ENCODE measurements around the gene RNF145. TPM values are rescaled to one million over a fixed set of nuclear protein-coding genes. Genes with fewer than 3 reads are reported as not detected.

RNF145 gene
- total and polyA plus RNA-seq, 2 donors = 47.6 to 64.6 TPM

- H3K4me1 ChIP-seq (ENCODE audit: insufficient read depth) = no peaks in the 10 kb centered on the region
- no peak overlapping the region for H3K27ac ChIP-seq (ENCODE audit: low read depth)
- WGBS = 96% methylated on average over 5 of the region's 5 CpGs
- H3K36me3 ChIP-seq (ENCODE audit: insufficient read depth) = no peaks in the 10 kb centered on the region
- DNase-seq (ENCODE audit: extremely low spot score) = no peak
- H3K4me3 ChIP-seq (ENCODE audit: low read depth, low read length) = no peak overlapping the region
These were observed 11.0 kb downstream of the RNF145 start for GRCh38 chr5:159198063-159199036.

DNA sequence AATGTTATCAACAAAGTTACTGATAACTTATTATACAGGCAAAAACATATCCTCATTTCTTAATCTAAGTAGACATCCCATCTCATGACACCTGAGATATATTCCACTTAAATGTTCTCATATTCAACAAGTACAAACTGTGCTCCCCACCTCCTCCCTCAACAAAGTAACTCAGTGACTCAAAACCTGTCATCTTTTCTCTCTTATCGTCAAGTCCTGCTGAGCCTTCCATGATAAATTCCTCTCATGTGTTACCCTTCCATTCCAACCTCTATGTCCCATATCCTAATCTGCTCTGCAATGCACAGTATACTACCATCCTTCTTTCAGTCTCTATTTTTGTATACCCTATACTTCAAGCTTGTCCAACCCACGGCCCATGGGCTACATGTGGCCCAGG lies 13.6 kb downstream of the RNF145 start:
- 85% methylated on average over 2 of the region's 2 CpGs for WGBS
- Histone ChIP-seq H3K4me3 (ENCODE audit: low read depth, low read length) (no peak overlapping the region), H3K36me3 (ENCODE audit: insufficient read depth) (no peaks in the 10 kb centered on the region), H3K4me1 (ENCODE audit: insufficient read depth) (no peaks in the 10 kb centered on the region), H3K27ac (ENCODE audit: low read depth) (no peak overlapping the region)
- DNase-seq (ENCODE audit: extremely low spot score) = no peak

GRCh38 chr5:159190170-159190569 lies 19.2 kb downstream of the RNF145 start:
- Histone ChIP-seq H3K4me3 (ENCODE audit: low read depth, low read length) (no peak overlapping the region), H3K27ac (ENCODE audit: low read depth) (no peak overlapping the region), H3K36me3 (ENCODE audit: insufficient read depth) (no peaks in the 10 kb centered on the region), H3K4me1 (ENCODE audit: insufficient read depth) (no peaks in the 10 kb centered on the region)
- no peak for DNase-seq (ENCODE audit: extremely low spot score)
- WGBS = 99% methylated on average over 3 of the region's 3 CpGs

GRCh38 chr5:159189310-159189709 lies 20.0 kb downstream of the RNF145 start:
- no peaks in the 10 kb centered on the region for H3K36me3 ChIP-seq (ENCODE audit: insufficient read depth)
- WGBS = 67% methylated on average over 4 of the region's 4 CpGs
- no peak for DNase-seq (ENCODE audit: extremely low spot score)
- no peak overlapping the region for H3K27ac ChIP-seq (ENCODE audit: low read depth)
- peaks cover 2% of the 10 kb centered on the region for H3K4me1 ChIP-seq (ENCODE audit: insufficient read depth)
- no peak overlapping the region for H3K4me3 ChIP-seq (ENCODE audit: low read depth, low read length)

DNA sequence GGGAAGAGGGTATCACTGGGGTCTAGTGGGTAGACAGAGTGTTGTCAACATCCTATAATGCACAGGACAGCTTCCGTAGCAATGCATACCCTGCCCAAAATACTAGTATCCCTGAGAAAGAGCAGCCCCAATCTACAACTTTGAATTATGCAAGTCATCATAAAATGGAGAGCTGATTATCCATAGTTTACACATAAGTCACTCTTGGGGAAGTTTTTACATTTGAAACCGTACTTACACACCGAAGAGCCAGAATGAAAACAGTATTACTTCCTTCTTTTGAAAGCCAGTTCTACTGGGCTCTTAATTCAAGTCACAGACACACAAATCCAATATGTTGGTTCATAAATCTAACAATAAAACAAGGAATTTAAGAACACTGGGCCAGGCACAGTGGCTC lies 21.6 kb downstream of the RNF145 start:
- Histone ChIP-seq H3K4me1 (ENCODE audit: insufficient read depth) (peaks cover 2% of the 10 kb centered on the region), H3K36me3 (ENCODE audit: insufficient read depth) (no peaks in the 10 kb centered on the region), H3K4me3 (ENCODE audit: low read depth, low read length) (no peak overlapping the region), H3K27ac (ENCODE audit: low read depth) (no peak overlapping the region)
- no peak for DNase-seq (ENCODE audit: extremely low spot score)
- 69% methylated on average over 3 of the region's 3 CpGs for WGBS

- H3K4me1 ChIP-seq (ENCODE audit: insufficient read depth) = peaks cover 2% of the 10 kb centered on the region
- no peak for DNase-seq (ENCODE audit: extremely low spot score)
- 74% methylated on average over 4 of the region's 4 CpGs for WGBS
These were observed 23.0 kb downstream of the RNF145 start for GRCh38 chr5:159186319-159186718.

DNA sequence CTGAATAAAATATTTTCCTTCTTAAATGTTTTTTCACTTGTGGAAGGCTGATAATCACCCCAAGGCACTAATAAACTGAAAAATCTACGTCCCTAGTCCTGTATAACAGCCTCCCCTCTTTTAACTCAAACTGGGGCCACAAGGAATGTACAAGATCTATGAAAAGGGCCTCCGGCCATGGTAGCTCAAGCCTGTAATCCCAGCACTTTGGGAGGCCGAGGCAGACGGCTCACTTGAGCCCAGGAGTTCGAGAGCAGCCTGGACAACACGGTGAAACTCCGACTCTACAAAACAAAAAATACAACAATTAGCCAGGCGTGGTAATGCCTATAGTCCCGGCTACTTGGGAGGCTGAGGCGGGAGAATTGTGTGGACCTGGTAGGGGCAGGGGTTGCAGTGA lies 23.6 kb downstream of the RNF145 start:
- no peaks in the 10 kb centered on the region for H3K36me3 ChIP-seq (ENCODE audit: insufficient read depth)
- H3K27ac ChIP-seq (ENCODE audit: low read depth) = no peak overlapping the region
- WGBS = 70% methylated on average over 10 of the region's 10 CpGs
- no peak for DNase-seq (ENCODE audit: extremely low spot score)
- peaks cover 2% of the 10 kb centered on the region for H3K4me1 ChIP-seq (ENCODE audit: insufficient read depth)
- no peak overlapping the region for H3K4me3 ChIP-seq (ENCODE audit: low read depth, low read length)

More at GRCh38 chr5:159186319-159186718, 23.0 kb downstream of the RNF145 start:
- H3K27ac ChIP-seq (ENCODE audit: low read depth) = no peak overlapping the region
- no peak overlapping the region for H3K4me3 ChIP-seq (ENCODE audit: low read depth, low read length)
- H3K36me3 ChIP-seq (ENCODE audit: insufficient read depth) = no peaks in the 10 kb centered on the region

- Histone ChIP-seq H3K27ac (ENCODE audit: low read depth) (no peak overlapping the region), H3K36me3 (ENCODE audit: insufficient read depth) (no peaks in the 10 kb centered on the region), H3K4me3 (ENCODE audit: low read depth, low read length) (no peak overlapping the region), H3K4me1 (ENCODE audit: insufficient read depth) (peaks cover 2% of the 10 kb centered on the region)
- 44% methylated on average over 4 of the region's 4 CpGs for WGBS
- no peak for DNase-seq (ENCODE audit: extremely low spot score)
These were observed 24.4 kb downstream of the RNF145 start for GRCh38 chr5:159184858-159185381.

GRCh38 chr5:159184236-159184635 lies 25.1 kb downstream of the RNF145 start:
- DNase-seq (ENCODE audit: extremely low spot score) = no peak
- Histone ChIP-seq H3K4me1 (ENCODE audit: insufficient read depth) (peaks cover 2% of the 10 kb centered on the region), H3K36me3 (ENCODE audit: insufficient read depth) (no peaks in the 10 kb centered on the region), H3K4me3 (ENCODE audit: low read depth, low read length) (no peak overlapping the region), H3K27ac (ENCODE audit: low read depth) (peak overlapping the region; percentile 50)
- 40% methylated on average over 3 of the region's 3 CpGs for WGBS

GRCh38 chr5:159183247-159183646 lies 26.1 kb downstream of the RNF145 start:
- 0% methylated on average over 1 of the region's 1 CpG for WGBS
- DNase-seq (ENCODE audit: extremely low spot score) = no peak
- Histone ChIP-seq H3K4me1 (ENCODE audit: insufficient read depth) (peaks cover 2% of the 10 kb centered on the region), H3K27ac (ENCODE audit: low read depth) (no peak overlapping the region), H3K36me3 (ENCODE audit: insufficient read depth) (no peaks in the 10 kb centered on the region), H3K4me3 (ENCODE audit: low read depth, low read length) (no peak overlapping the region)

- no peaks in the 10 kb centered on the region for H3K36me3 ChIP-seq (ENCODE audit: insufficient read depth)
- DNase-seq (ENCODE audit: extremely low spot score) = no peak
- no peak overlapping the region for H3K4me3 ChIP-seq (ENCODE audit: low read depth, low read length)
- 38% methylated on average over 1 of the region's 1 CpG for WGBS
- peaks cover 2% of the 10 kb centered on the region for H3K4me1 ChIP-seq (ENCODE audit: insufficient read depth)
- no peak overlapping the region for H3K27ac ChIP-seq (ENCODE audit: low read depth)
These were observed 26.7 kb downstream of the RNF145 start for GRCh38 chr5:159182691-159183090.

- Histone ChIP-seq H3K4me1 (ENCODE audit: insufficient read depth) (peaks cover 2% of the 10 kb centered on the region), H3K27ac (ENCODE audit: low read depth) (no peak overlapping the region), H3K36me3 (ENCODE audit: insufficient read depth) (no peaks in the 10 kb centered on the region), H3K4me3 (ENCODE audit: low read depth, low read length) (no peak overlapping the region)
- WGBS = 91% methylated on average over 4 of the region's 4 CpGs
- DNase-seq (ENCODE audit: extremely low spot score) = no peak
These were observed 27.7 kb downstream of the RNF145 start for GRCh38 chr5:159181651-159182050.

DNA sequence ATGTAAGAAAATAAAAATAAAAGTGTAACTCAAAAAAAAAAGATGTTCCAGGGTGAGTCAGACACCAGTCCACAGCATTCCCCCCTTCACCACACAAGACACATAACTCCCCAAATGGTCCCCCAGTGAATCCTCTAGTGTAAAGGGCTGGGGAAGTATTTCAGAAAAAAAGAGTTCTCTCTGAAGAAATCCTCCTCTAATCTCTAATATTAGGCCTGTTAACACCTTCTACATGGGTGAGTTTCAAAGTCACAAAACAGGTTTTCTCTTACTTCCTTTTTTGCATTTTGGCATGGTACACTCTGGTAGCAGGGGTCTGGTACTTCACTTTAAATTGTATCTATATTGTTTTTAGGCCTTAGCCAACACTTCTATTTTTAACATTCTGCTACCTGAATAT lies 28.2 kb downstream of the RNF145 start:
- Histone ChIP-seq H3K4me1 (ENCODE audit: insufficient read depth) (peaks cover 2% of the 10 kb centered on the region), H3K36me3 (ENCODE audit: insufficient read depth) (no peaks in the 10 kb centered on the region), H3K27ac (ENCODE audit: low read depth) (peak overlapping the region; percentile 38), H3K4me3 (ENCODE audit: low read depth, low read length) (no peak overlapping the region)
- DNase-seq (ENCODE audit: extremely low spot score) = no peak
